HG02610 (cell line): ENCODE data around the gene FOXRED1.
"Not testable (repeated sequence)": the region's sequence is repeated elsewhere in the genome, so short reads cannot be mapped to it uniquely, and the experiment has no call there.

Source experiments
- ATAC-seq: cut with Tn5 transposase; IDR thresholded peaks from one replicate; pipeline ENCODE4 v1.9.1; 2021; ENCODE audit warnings: mild to moderate bottlenecking, moderate library complexity; ENCODE audit not compliant: unreplicated experiment

Gene FOXRED1

DNA sequence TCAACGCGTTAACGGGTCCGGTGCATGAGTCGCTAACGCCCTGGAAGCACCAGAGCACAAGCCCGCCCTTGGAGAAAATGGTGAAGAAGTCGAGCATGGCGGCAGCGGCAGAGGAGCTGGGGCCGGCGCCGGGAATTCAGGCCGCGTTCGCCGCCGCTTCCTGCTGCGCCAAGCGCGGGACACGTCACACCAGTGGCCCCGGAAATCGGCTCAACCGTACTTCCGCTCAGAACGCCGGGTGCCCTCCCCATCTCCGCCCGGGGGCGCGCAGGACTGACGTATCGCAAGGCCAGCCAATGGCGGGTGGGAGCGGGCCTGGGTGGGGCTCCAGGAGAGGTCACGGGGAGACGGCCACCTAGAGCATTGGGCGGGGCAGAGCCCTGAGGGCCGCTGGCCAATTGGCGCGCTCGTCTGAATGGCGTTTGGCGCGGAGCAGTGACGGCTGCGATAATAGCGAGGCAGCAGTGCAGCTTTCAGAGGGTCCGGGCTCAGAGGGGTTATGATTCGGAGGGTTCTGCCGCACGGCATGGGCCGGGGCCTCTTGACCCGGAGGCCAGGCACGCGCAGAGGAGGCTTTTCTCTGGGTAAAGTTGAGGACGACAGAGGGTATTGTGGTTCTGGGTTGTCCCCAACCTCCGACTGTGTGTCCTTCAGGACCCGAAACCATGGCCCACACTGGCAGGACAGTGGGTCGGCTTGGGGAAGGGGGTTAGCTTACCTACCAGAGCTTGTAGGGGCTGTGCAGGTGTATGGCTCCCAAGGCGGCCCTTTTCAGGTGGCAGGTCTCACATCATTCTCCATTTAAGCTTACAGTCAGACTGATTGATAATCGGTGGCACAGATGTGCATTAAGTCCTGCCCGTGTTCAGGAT lies at the start of gene FOXRED1, which contains the start of gene SRPRA:
TSS of gene FOXRED1 (plus strand) at position 447 of the 872 bp plus-strand sequence. CDS start at position 500, 53 bp downstream.
TSS of gene SRPRA (minus strand) at position 188 of the 872 bp plus-strand sequence. CDS start at position 97, 91 bp downstream.
- ATAC-seq: peak; percentile 99

DNA sequence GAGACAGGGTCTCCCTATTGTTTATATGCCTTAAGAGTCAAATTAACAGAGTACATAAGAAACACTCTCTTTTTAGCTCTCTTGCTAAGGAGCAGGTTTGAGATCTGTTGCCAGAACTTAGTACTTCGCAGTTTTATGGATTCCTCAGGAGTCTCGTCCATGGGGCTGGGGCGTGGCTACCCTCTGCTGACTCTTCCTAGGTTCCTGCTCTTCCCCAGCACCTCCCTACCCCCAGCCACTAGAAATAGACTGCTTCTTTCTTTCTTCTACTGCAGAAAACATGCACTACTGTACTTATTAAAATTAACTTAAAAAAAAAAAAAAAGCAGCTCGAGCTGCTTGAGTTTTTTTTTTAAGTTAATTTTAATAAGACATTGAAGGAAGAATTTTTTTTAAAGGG lies 49.4 kb upstream of the FOXRED1 start:
- no peak for ATAC-seq

DNA sequence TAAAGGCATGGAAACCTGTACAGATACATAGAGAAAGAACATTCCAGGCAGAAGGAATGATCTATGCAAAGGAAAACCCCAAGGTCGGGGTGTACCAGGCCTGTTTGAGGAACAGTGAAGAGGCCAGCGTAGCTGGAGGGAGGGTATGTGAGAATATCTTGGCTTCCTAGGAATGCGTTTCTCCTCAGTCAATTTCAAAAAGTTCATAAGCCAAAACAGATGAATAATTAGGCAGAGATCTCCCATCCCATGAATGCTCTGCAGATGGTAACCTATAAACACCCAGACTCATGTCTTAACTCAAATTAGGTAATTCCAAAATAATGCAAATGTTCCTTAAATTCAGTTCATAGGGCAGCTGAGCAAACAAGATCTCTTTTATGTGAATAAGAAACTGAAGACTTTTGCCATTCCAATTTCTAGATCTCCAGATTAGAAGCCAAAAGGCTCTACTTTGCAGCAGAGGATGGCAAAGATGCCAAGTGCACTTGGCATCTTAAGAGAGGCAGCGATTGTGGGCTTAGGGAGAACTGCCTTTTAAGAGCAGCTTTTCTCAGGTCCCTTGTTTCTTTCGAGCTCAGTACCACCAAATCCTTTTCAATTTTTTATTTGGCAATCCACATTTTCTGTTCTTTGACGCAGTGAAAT lies 44.2 kb upstream of the FOXRED1 start:
- ATAC-seq: no peak

DNA sequence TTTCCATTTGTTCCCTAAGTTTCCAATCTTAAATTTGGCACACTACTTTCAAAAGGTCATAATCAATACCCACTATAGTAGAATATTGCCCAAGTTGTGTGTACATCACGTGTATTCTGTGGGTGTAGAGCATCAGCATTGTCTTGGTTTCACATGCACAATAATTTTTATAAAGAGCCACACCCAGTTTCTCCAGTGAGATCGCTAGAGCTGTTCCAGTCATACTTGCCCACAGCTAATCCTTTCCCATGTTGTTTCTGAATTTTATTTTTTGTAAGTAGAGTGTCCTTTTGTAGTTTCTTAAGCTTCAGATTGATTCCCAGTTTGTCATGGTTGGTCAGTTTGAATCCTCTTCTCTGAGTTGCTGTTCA lies 43.7 kb upstream of the FOXRED1 start:
- no peak for ATAC-seq

DNA sequence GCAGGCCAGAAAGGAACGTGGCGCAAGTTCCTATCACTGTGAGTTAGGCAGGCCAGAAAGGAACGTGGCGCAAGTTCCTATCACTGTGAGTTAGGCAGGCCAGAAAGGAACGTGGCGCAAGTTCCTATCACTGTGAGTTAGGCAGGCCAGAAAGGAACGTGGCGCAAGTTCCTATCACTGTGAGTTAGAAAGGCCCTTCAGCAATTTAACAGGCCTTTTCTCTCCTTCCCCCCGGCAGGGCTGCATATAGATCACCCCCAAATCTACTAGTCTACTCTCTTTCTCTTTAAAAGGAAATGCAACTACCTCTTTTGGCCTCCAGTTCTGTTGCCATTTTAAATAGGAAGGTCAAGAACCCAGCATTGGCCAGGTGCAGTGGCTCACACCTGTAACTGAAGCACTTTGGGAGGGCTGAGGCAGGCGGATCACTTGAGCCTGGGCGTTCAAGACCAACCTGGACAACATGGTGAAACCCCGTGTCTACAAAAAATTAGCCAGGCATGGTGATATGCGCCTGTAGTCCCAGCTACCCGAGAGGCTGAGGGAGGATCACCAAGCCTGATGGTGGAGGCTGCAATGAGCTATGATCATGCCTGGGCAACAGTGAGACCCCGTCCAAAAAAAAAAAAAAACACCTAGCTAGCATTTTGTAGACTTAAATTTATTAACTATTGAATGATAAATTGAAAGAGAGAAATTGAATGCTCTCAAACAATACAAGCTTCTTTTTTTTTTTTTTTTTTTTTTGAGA lies 42.4 kb upstream of the FOXRED1 start:
- ATAC-seq: no peak

DNA sequence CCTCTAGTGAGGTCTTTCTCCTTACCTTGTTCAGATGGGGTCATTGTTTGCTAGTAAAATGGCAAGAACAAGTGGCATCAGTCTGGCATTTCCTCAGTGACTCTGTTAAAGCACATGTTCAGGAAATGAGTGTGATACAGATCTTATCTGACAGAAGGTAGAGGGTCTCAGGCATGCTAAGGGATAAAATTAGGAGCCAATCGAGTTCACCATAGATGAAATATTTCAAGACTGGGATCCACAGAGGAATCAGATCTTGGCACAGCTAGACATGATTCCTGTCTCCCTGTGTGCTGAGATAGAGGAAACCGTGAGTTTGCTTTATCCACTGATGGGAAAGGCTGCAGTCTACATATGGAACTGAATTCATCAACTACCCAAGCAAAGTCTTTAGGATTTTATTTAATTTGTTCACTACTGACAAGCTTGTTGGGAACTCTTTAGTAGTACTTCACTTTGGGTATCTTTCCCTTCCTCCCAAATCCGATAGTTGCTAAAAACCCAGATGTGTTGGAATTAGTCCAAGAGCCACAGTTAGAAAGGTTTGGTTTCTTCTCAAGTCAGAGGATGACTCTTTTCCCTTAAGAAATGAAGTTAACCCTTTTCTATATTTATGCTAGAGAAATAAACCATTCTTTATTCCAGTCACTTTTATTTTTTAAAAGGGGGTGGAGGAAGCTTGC lies 39.0 kb upstream of the FOXRED1 start:
- no peak for ATAC-seq

DNA sequence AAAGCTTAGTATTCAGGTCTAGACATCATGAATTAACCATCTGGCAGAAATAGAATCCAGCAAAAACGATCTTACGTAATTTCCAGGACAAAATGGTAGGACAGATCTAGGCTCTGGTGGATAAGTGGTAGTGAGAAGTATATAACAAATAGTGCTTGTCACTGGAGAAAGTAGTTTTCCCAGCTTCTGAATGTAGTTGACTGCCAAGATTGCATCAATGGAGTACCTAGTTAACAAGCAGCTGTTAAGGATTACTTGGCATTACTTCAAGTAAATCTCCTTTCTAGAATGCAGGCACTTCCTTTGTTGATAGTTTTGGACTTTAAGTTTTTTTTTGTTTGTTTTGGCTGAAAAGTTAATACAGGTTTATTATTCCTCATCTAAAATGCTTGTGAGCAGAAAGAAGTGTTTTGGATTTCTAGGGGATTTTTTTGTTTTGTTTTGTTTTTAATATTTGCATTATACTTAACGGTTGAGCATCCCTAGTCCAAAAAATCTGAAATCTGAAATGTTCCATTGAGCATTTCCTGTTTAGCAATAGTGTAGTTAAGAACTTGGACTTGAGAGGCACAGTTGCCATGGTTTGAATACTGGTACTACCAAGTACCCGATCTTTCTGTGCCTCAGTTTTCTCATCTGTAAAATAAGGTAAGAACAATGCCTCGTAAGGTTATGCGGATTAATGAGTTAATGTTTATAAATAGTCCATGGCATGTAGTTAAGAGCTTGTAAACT lies 37.1 kb upstream of the FOXRED1 start:
- ATAC-seq: no peak

DNA sequence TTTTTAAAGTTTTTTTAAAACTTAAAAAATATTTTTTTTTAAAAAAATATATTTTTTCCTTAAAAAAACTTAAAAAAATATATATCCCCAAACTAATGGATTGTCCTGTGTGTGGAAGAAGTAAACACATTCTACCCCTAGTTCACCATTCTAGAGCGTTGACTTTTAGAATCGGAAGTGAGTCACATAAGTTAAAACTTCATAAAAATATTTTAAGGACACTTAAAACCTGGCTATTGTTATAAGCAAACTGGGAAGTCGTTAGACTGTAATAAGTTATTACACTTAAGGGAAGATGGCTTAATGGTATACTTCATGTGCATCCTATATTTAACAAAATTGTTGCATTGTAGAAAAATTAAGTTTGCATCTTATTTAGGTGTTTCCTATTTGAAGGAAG lies 36.3 kb upstream of the FOXRED1 start:
- no peak for ATAC-seq

DNA sequence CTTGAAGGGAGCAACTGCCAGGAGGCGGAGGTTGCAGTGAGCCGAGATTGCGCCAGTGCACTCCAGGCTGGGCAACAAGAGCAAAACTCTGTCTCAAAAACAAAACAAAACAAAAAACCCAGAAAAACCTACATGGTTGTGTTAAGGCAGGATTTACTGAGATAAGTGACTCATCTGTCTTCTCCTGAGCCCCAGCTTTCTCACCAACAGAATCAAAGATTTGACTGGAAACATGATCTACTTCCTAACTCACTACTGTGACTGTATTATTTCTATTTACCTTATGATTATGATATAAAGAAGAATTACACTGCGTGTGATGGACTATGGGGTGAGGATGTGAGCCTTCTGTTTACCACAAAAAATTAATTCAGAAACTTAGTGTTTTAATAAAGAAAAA lies 35.6 kb upstream of the FOXRED1 start:
- no peak for ATAC-seq

DNA sequence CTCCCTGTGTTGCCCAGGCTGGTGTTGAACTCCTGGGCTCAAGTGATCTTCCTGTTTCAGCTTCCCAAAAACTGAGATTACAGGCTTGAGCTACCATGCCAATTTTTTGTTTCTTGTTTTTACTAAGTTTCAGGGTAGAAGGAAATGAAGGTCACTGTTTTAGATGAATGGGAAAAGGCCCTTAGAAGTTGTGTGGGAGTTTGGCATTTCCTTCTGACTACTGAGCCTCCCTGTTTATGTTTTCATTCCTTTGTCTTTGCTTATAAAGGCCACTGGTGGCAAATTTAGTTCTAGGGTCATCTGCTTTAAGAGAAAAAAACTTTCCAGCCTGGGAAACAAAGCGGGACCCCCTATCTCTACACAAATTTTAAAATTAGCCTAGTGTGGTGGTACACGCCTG lies 22.3 kb upstream of the FOXRED1 start:
- ATAC-seq: no peak

DNA sequence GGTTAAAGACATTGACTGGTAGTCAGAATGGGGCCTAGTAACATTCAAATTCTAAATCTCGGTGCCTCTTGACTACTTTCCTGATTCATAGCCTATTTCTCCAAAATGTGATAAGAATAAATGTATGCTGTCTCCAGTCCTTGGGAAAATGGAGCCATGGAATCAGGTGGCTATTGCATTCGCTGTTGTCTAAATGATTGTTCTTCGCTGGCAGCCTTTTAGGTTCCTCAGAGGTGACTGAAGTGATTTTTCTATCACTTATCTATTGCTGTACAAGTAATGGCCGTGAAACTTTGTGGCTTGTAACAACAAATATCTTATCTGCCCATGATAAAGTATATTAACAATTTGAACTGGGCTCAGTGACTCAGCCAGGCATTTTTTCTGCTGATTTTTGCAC lies 15.7 kb upstream of the FOXRED1 start:
- ATAC-seq: no peak

DNA sequence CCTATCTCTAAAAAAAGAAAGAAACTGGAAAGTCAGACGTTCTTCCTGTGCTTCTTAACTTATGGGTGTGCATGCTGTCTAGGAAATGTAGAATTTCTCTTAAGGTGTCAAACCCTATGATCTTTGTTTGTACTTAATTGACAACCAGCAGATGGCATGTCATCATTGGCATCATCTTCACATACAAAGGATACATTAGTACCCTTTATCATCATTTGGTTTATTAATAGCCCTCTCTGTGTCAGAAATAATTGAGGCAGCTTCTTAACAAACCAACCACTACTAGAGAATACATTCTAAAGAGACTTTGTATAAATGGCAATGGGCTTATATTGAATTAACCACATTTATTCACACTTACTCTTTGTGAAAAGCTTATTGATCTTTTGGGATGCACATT lies 14.1 kb upstream of the FOXRED1 start:
- ATAC-seq: no peak

DNA sequence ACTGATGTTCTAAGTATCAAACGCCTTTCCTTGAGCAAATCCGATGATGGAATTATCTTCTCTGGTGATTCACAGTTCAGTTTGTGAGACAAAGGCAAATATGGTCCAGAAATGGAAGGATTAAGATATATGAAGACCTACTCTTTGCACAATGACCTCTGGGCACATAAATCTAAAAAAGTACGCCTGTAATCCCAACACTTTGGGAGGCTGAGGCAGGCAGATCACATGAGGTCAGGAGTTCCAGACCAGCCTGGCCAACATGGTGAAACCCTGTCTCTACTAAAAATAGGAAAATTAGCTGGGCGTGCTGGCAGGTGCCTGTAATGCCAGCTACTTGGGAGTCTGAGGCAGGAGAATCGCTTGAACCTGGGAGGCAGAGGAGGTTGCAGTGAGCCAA lies 13.4 kb upstream of the FOXRED1 start:
- ATAC-seq: not testable (repeated sequence)

DNA sequence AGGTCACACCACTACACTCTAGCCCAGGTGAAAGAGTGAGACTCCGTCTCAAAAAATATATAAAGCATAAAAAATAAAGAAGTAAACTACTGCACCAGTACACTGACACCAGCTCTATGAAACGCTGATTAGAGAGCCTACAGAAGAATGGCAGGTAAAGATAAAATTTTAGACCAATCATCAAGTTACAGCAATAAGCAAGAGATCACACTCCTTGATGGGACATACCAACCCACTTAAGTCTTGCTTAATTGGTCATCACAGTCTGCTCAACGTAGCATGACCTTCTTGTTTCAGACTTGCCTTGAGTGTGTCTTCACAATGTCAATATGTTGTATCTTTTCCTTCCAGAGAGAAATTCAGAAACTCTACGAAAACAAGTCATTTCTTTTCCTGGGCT lies 12.7 kb upstream of the FOXRED1 start:
- ATAC-seq: no peak

DNA sequence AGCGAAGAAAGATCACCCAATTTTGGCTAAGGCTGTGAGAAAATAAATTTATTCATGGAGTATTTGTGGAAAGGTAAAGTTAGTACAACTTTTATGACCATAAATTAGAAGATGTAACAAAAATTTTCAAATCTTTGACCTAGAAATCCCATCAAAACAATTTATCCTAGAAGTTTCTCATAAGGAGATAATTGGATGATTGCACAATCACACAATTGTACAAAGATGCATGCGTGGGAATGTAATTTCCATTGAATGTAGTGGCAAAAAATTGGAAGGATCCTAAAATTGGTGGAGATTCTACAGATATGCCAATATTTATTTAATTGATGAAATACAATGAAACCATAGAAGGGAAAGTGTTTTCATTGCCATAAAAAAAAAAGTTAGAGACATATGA lies 11.8 kb upstream of the FOXRED1 start:
- no peak for ATAC-seq

DNA sequence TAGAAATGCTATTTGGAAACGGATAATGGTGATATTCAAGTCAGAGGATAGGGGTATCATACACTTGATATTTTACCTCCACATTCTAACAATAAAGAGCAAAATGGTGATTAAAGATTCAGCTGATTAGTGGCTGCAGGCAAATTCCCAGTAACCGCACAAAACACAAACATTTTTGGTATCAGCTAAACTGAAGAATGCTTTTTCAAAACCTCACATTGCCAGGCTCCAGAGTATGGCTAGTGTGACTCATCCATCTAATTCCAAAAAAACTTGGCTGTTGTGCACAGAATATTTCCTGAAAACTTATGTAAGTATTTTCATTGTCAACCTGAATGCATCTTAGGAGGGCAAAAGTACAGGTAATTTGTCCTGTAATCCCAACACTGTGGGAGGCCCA lies 11.2 kb upstream of the FOXRED1 start:
- ATAC-seq: no peak

DNA sequence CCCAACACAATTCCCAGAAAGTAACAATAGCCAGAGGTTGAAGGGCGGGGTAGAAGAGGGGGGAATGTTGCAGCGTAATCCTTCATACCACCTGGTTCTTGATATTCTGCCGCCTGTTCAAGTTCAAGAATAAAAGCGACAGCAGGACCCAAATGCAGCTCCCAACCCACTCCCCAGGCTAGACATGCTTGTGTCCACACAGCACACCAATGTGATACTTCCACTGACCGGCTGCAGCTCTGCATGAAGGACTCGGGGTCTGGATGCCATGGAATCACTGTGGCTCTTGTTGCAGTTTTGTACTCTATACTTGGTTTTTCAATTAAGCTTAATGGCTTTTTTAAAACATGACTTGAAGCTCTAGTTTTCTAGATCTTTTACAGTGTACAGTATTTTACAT lies 6.7 kb upstream of the FOXRED1 start:
- ATAC-seq: no peak

DNA sequence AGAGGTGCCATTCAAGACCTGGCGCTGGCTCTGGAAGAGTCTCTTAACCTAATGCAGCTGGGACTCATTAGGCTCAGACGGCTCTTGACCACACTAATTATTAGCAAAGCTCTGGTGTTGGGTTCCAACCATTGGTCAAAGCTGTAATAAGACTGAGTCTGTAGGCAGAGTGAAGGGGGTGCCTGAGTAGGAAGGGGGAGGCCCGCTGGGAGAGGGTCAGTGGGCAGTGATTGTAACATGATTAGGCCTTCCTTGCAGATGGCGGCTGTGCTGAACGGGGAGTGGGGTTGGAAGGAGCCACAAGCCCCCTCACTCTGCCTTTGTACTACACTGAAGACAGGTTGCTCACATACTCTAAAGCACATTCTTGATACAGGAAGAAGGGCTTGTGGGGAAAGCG lies 5.5 kb upstream of the FOXRED1 start:
- no peak for ATAC-seq

DNA sequence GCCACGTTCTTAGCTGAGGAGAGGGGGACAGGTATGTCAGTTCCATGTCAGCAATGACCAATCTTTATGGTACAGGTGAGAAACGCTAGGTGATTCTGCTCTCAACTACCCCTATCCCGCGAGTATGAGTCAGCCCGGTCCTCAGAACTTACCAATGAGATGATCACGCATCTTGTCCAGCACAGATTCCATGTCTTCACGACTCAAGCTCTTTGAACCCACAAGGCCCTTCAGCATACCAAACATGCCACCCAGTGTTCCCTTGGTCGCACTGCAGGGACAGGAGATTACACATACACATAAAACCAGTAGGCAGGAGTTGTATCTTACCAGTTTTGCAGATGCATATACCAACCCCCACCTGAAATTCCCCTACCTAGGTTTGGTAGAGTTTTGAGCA lies 3.1 kb upstream of the FOXRED1 start:
- no peak for ATAC-seq

DNA sequence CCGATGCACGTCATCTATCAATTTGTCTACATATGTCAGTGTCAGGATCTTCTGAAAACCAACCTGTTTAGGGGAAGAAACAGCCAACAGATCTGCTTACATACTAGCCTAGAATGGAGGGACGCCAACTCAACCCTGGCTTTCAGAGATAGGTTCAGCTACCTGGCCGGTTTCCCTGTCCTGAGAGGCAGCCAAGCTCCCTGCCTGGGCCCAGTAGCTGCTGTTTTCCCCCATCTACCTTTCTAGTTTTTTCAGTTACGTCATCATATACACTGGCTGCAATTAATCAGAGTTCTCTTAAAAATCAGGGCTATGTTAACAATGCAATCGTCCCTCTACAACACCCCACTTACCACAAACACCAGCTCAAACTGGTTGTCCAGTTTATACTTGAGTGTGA lies 1.3 kb upstream of the FOXRED1 start:
- ATAC-seq: no peak

DNA sequence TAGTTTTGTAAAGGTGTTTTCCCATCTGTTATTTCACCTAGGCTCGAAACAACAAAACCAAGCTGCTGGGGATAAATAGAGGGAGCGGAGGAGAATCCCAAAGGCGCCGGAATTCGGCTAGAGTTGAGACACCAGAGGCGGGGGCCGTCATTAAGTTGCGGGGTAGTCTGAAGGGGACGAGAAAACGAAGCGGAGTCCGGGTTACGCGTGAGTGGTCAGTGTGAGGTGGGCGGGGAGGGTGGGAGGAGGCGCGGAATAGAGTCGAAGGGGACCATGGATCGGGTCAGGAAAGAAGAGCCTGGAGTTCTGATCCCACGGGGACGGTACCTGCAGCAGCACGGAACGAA lies 620 bp upstream of the FOXRED1 start:
- ATAC-seq: no peak
